Smooth muscle cell (in vitro differentiated cells): ENCODE data around the gene ANXA3. TPM values are rescaled to one million over a fixed set of nuclear protein-coding genes. Genes with fewer than 3 reads are reported as not detected.

Source experiments
- DNase-seq: peaks from one replicate; lab custom pipeline; 2025; ENCODE audit not compliant: unreplicated experiment; lab: John Stamatoyannopoulos, UW
- H2AFZ ChIP-seq: fragments of 200-600 bp; sonication (generic); 2 replicates; pipeline ENCODE4 v1.6.0; 2016; ENCODE audit warnings: antibody characterized with exemption, low read depth, mild to moderate bottlenecking
- H3F3A ChIP-seq: fragments of 200-600 bp; sonication (generic); 2 replicates; pipeline ENCODE4 v1.6.0; 2017; ENCODE audit warnings: antibody characterized with exemption, low read depth
- H3K27ac ChIP-seq: fragments of 200-600 bp; sonication (generic); 2 replicates; pipeline ENCODE4 v1.5.1; 2016; ENCODE audit warnings: low read depth, mild to moderate bottlenecking
- H3K27me3 ChIP-seq: fragments of 200-600 bp; sonication (generic); 2 replicates; pipeline ENCODE4 v1.6.1; 2016; ENCODE audit warnings: low read depth, mild to moderate bottlenecking
- H3K36me3 ChIP-seq: fragments of 200-600 bp; sonication (generic); 2 replicates; pipeline ENCODE4 v1.5.1; 2016; ENCODE audit warnings: low read depth
- H3K4me1 ChIP-seq: fragments of 200-600 bp; sonication (generic); 2 replicates; pipeline ENCODE4 v1.5.1; 2016; ENCODE audit warnings: low read depth
- H3K4me2 ChIP-seq: fragments of 200-600 bp; sonication (generic); 2 replicates; pipeline ENCODE4 v1.6.0; 2016; ENCODE audit warnings: mild to moderate bottlenecking
- H3K4me3 ChIP-seq: fragments of 200-600 bp; sonication (generic); 2 replicates; pipeline ENCODE4 v1.5.1; 2016; ENCODE audit warnings: mild to moderate bottlenecking
- H3K79me2 ChIP-seq: fragments of 200-600 bp; sonication (generic); 2 replicates; pipeline ENCODE4 v1.6.0; 2016; ENCODE audit warnings: low read depth, mild to moderate bottlenecking
- H3K9ac ChIP-seq: fragments of 200-600 bp; sonication (generic); 2 replicates; pipeline ENCODE4 v1.6.0; 2016; ENCODE audit warnings: low read depth
- H3K9me3 ChIP-seq: fragments of 200-600 bp; sonication (generic); replicated peaks from 2 replicates; pipeline ENCODE4 v1.5.1; 2016; ENCODE audit warnings: low read depth
- H4K20me1 ChIP-seq: fragments of 200-600 bp; sonication (generic); 2 replicates; pipeline ENCODE4 v1.6.0; 2016; ENCODE audit warnings: low read depth
- CTCF ChIP-seq: fragments of 200-600 bp; sonication (generic); IDR thresholded peaks from 2 replicates; pipeline ENCODE4 v1.5.1; 2017; ENCODE audit warnings: borderline replicate concordance, mild to moderate bottlenecking, antibody characterized with exemption; ENCODE audit not compliant: insufficient read depth, poor library complexity, severe bottlenecking
- WGBS: methylation state at CpG from one replicate; pipeline ENCODE4 v1.1.7; 2016; ENCODE audit warnings: low lambda C conversion rate; 5-methylcytosine and 5-hydroxymethylcytosine counted together
- polyA plus RNA-seq: library from polyadenylated mRNA; unstranded; fragments of >200 nt; fragmentation: Nextera tagmentation; extraction: Ambion mirVana; gene quantifications from 2 replicates; pipeline ENCODE4 v1.2.1, GENCODE V29; 2016
- total RNA-seq: library from RNA; depleted of rRNA; stranded (reverse); fragments of >200 nt; gene quantifications from 2 replicates; pipeline ENCODE4 v1.2.3, GENCODE V29; 2014

ANXA3 gene
- total and polyA plus RNA-seq, 2 experiments from 2014 or later: 16.7 to 44.5 TPM

DNA sequence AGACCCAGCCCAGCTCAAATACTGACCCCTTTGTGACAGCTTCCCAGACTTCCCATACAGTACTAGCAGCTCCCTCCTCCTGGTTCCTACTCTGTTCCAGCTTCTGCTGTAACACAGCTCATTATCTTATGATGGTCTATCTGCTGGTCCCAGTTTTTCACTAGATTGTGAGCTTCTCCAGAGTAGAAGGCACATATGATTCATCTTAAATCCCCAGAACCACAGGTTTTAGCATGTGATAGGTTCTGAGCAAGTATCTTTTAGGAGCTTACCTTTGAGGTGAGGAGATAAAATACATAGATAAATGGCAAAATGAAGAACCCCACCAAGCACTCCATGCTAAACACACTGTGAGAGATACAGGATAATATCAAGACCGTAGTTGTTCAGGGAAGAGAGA, 27.6 kb upstream of the ANXA3 start:
- Histone ChIP-seq H3K79me2 (no peaks in the 10 kb centered on the region), H4K20me1 (no peaks in the 10 kb centered on the region), H3K27ac (no peak overlapping the region), H3K9ac (no peak overlapping the region), H3K27me3 (no peaks in the 10 kb centered on the region), H3K4me1 (no peaks in the 10 kb centered on the region), H3F3A (no peaks in the 10 kb centered on the region), H3K4me3 (no peak overlapping the region), H3K36me3 (no peaks in the 10 kb centered on the region), H3K9me3 (no peaks in the 10 kb centered on the region), H3K4me2 (no peak overlapping the region), H2AFZ (no peak overlapping the region)
- no peak for TF ChIP-seq CTCF
- 48% methylated on average over 1 of the region's 1 CpG for WGBS
- no peak for DNase-seq

- no peaks in the 10 kb centered on the region for H3K79me2 ChIP-seq
- H3K27me3 ChIP-seq: no peaks in the 10 kb centered on the region
- no peaks in the 10 kb centered on the region for H3F3A ChIP-seq
- H3K36me3 ChIP-seq: no peaks in the 10 kb centered on the region
- no peaks in the 10 kb centered on the region for H4K20me1 ChIP-seq
- H3K27ac ChIP-seq: no peak overlapping the region
- no peak overlapping the region for H3K4me3 ChIP-seq
- H3K9ac ChIP-seq: no peak overlapping the region
- H2AFZ ChIP-seq: no peak overlapping the region
- DNase-seq: no peak
- TF ChIP-seq CTCF: no peak
- H3K4me1 ChIP-seq: no peaks in the 10 kb centered on the region
- H3K9me3 ChIP-seq: no peaks in the 10 kb centered on the region
- WGBS: 95% methylated on average over 3 of the region's 3 CpGs
- H3K4me2 ChIP-seq: no peak overlapping the region
Observed at GRCh38 chr4:78525559-78525958, 26.0 kb upstream of the ANXA3 start.

DNA sequence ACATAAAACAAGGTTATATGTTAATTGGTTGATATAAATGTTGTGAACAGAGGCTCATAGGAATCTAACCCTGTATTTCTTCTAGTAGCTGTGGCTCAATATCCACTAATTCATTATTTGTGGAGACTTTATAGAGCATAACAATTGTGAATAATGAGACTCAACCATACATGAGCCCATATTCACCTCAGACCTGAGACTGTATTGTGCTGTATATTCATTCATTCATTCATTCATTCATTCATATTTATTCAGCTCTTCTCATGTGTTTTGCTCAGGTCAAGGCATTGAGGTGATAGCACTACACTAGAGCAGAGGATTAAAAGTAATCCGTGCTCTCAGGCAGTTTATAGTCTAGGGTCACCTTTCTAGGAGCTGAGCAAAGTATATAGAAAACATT, 24.5 kb upstream of the ANXA3 start:
- H3K27me3 ChIP-seq: no peaks in the 10 kb centered on the region
- H3K4me2 ChIP-seq: no peak overlapping the region
- H3K79me2 ChIP-seq: no peaks in the 10 kb centered on the region
- no peak overlapping the region for H3K27ac ChIP-seq
- H3K4me1 ChIP-seq: no peaks in the 10 kb centered on the region
- no peak overlapping the region for H2AFZ ChIP-seq
- 91% methylated on average over 1 of the region's 1 CpG for WGBS
- H3K4me3 ChIP-seq: no peak overlapping the region
- no peak overlapping the region for H3K9ac ChIP-seq
- no peaks in the 10 kb centered on the region for H3K36me3 ChIP-seq
- DNase-seq: no peak
- H3F3A ChIP-seq: no peaks in the 10 kb centered on the region
- H4K20me1 ChIP-seq: no peaks in the 10 kb centered on the region
- H3K9me3 ChIP-seq: no peaks in the 10 kb centered on the region
- no peak for TF ChIP-seq CTCF

DNA sequence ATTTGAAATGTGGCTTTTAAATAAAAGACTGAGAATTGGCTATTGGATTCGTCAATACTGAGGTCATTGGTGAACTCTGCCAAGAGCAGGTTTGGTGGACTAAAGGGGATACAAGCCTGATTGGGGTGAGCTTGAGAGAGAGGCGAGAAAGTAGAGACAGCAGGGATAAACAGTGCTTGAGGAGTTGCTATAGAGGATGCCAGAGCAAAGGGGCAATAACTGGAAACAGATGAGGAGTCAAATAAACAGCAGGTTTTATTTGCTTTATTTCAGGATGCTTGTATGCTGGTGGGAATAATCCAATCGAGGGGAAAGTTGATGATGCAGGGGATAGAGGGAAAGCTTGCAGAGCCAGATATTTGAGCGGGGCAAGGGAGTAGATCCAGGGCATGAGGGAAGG, 24.0 kb upstream of the ANXA3 start:
- Histone ChIP-seq H3K4me1 (no peaks in the 10 kb centered on the region), H3K4me3 (no peak overlapping the region), H4K20me1 (no peaks in the 10 kb centered on the region), H3F3A (no peaks in the 10 kb centered on the region), H2AFZ (no peak overlapping the region), H3K36me3 (no peaks in the 10 kb centered on the region), H3K27me3 (no peaks in the 10 kb centered on the region), H3K9me3 (no peaks in the 10 kb centered on the region), H3K79me2 (no peaks in the 10 kb centered on the region), H3K27ac (no peak overlapping the region), H3K9ac (no peak overlapping the region), H3K4me2 (no peak overlapping the region)
- no peak for TF ChIP-seq CTCF
- DNase-seq: no peak
- 93% methylated on average over 4 of the region's 4 CpGs for WGBS
